Esophagus squamous epithelium (tissue), 4 donors: ENCODE data around the gene PTGR1.

ENCODE experiments used
- POLR2A ChIP-seq, 4 donors: fragments of 450-650 bp; IDR thresholded peaks; one replicate each; pipeline ENCODE4 v1.6.1; 2017; ENCODE audit warnings: antibody characterized with exemption in 4 of 4, mild to moderate bottlenecking in 4 of 4, moderate library complexity in 3 of 4
- TF ChIP-seq, protein P1 (sequence below), 6 experiments: fragments of 450-650 bp in 4 of 6; fragments of 200-600 bp in 2 of 6; sonication (generic) in 2 of 6; IDR thresholded peaks; one replicate each; pipeline ENCODE4 v1.5.1; 2016 to 2019; ENCODE audit warnings: antibody characterized with exemption in 6 of 6, mild to moderate bottlenecking in 4 of 6, moderate library complexity in 4 of 6

DNA sequence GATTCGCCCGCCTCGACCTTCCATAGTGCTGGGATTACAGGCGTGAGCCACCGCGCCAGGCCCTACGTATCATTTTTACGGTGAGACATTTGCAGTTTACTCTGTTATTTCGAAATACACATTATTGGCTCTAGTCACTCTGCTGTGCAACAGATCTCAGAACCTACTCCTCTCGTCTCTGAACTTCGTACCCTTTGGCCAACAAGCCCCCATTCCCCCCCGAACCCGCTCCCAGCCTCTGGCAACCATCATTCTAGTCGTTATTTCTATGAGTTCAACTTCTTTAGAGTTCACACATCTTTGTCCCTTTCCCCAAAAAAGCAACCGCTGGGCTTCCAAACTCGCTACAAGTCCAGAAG lies 735 bp downstream of the PTGR1 start:
- TF ChIP-seq, protein P1, sequence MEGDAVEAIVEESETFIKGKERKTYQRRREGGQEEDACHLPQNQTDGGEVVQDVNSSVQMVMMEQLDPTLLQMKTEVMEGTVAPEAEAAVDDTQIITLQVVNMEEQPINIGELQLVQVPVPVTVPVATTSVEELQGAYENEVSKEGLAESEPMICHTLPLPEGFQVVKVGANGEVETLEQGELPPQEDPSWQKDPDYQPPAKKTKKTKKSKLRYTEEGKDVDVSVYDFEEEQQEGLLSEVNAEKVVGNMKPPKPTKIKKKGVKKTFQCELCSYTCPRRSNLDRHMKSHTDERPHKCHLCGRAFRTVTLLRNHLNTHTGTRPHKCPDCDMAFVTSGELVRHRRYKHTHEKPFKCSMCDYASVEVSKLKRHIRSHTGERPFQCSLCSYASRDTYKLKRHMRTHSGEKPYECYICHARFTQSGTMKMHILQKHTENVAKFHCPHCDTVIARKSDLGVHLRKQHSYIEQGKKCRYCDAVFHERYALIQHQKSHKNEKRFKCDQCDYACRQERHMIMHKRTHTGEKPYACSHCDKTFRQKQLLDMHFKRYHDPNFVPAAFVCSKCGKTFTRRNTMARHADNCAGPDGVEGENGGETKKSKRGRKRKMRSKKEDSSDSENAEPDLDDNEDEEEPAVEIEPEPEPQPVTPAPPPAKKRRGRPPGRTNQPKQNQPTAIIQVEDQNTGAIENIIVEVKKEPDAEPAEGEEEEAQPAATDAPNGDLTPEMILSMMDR (IDR thresholded peaks at IDR 0.05): no peak
- TF ChIP-seq POLR2A (IDR thresholded peaks at IDR 0.05): no peak
